Measurements from ENCODE around the gene DCP1B. TPM values are rescaled to one million over a fixed set of nuclear protein-coding genes. Genes with fewer than 3 reads are reported as not detected.

DCP1B gene
- 13.4 TPM for polyA plus RNA-seq (2013)

DNA sequence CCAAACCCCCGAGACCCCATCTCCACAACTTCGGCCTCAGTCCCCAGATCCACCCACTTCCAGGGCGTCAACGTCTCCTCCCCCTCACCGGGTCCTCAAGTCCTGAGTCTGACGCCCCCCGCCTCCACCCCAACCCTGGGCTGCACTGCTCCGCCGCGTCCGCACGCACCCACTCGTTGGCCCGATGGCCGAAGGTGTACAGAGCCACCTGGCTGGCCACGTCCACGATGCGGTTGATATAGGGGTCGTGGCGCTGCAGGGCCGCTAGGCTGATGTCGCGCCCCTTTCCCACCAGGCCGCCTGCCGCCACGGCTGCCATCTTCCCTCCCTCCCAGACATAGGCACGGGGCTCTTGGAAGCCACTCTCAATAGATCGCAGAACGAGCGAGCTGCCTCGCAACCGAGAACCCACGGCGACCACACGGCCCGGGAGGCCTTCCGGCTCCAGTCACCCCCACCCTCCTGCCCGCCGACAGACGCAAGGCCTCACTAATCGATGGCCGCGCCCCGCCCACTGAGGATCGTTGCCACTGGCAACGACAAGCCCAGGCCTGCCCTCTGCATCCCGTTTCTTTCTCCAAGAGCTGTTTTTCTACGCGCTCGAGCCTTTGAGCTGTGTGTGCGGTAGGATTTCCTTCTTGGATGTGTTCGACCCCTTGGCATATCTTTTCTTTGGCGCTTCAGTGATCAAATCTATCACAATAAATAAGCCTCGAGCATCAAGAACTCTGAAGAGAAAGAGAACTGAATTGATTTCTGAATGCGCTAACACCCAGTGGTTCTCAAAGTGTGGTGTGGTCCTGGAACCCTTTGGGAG lies at the start of gene DCP1B:
TSS of gene DCP1B (minus strand) at position 345 of the 817 bp plus-strand sequence. CDS start at position 319, 26 bp downstream.
- ChIA-PET POLR2A (no interaction called here), CTCF (interaction anchor here (1.0 kb wide), 1 partner anchor 64 kb away, joined by 3 read pairs; no protein-coding TSS in a partner anchor)
- 6% methylated on average over 36 of the region's 55 CpGs for WGBS (ENCODE audit: insufficient coverage)
- Histone ChIP-seq H3K36me3 (ENCODE audit: control insufficient read depth in 4 of 4, insufficient read depth in 4 of 4, low read length in 3 of 4) (peaks cover 0 to 2% (median 0%) of the 10 kb centered on the region in 4 experiments), H3K9me3 (ENCODE audit: control extremely low read depth in 1 of 5, control insufficient read depth in 4 of 5, insufficient read depth in 2 of 5, low read depth in 1 of 5, low read length in 4 of 5) (no peaks in the 10 kb centered on the region), H3K27ac (ENCODE audit: insufficient read depth in 1 of 2, low read depth in 1 of 2, low read length in 2 of 2, poor library complexity in 1 of 2, severe bottlenecking in 2 of 2) (peak within 1 kb of the TSS; percentile 77 to 91), H3K4me3 (ENCODE audit: control insufficient read depth in 1 of 7, extremely low read depth in 1 of 7, insufficient read depth in 4 of 7, low read depth in 2 of 7, low read length in 6 of 7) (peak within 1 kb of the TSS; percentile 83 to 97 (median 96)), H3K4me1 (ENCODE audit: control extremely low read depth in 1 of 4, control insufficient read depth in 4 of 4, insufficient read depth in 4 of 4, low read length in 3 of 4) (peaks cover 3 to 16% (median 11%) of the 10 kb centered on the region in 4 experiments), H3K27me3 (replicated peaks in 2 of 5; ENCODE audit: control insufficient read depth in 4 of 5, insufficient read depth in 5 of 5, low read length in 4 of 5) (no peaks in the 10 kb centered on the region)
- peak; percentile 98 to 99 (median 99) for DNase-seq

DNA sequence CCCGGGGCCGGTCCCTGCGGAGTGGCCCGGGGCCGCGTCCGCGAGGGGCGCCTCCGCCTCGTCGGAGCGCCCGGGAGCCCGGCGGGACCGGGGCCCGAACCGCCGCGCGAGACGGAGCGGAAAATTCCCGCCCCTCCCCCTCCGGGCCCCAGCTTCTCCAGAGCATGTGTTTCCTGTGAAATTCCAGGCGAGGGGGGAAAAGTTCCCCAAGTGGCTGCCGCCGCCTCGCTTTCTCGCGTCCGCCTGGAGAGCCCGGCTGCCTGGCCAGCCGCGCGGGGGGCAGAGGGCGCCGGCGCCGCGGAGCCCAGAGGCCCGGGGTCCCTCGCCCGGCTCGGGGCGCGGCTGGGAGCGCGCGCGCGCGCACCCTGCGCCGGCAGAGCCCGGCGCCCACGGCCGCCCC lies 49.4 kb upstream of the DCP1B start:
- peak overlapping the region in 6 of 7 experiments; percentile 53 to 81 (median 67) for H3K4me3 ChIP-seq (ENCODE audit: control insufficient read depth in 1 of 7, extremely low read depth in 1 of 7, insufficient read depth in 4 of 7, low read depth in 2 of 7, low read length in 6 of 7)

DNA sequence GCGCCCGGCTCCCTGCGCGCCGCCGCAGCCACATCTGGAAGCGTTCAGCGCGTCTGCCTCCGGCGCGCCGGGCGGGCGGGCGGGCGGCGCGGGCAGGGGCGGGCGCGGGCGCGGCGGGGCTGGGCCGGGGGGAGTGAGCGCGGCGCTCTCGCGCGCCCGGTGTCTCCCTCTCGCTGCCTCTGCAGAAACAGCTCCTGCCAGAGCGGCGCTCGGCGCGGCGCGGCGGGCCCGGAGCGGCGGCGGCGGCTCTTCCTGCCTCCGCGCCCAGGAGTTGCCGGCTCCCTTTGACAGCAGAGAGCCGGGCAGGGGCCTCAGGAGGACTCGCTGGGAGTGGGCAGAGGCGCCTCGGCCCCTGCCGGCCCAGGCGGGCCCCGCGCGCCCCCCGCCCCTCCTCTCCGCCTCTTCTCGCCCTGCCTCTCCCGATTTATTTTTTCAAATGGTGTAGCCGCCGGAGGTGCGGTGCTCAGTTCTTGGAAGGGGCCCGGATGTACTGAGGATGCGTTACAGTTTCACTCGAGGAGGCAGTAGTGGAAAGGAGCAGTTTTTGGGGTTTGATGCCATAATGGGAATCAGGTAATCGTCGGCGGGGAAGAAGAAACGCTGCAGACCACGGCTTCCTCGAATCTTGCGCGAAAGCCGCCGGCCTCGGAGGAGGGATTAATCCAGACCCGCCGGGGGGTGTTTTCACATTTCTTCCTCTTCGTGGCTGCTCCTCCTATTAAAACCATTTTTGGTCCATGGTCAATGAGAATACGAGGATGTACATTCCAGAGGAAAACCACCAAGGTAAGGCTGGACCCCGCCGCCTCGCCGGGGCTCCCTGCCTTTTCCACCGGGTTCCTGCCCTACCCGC lies 48.8 kb upstream of the DCP1B start, which contains the start of gene CACNA1C:
TSS of gene CACNA1C (plus strand) at position 162 of the 853 bp plus-strand sequence. CDS start at position 738, 576 bp downstream.
- ChIA-PET CTCF (interaction anchor here (0.7 kb wide), 1 partner anchor 494 kb away, joined by 3 read pairs; no protein-coding TSS in a partner anchor), POLR2A (no interaction called here)
- Histone ChIP-seq H3K27ac (ENCODE audit: insufficient read depth in 1 of 2, low read depth in 1 of 2, low read length in 2 of 2, poor library complexity in 1 of 2, severe bottlenecking in 2 of 2) (no peak within 1 kb of the TSS), H3K9me3 (ENCODE audit: control extremely low read depth in 1 of 5, control insufficient read depth in 4 of 5, insufficient read depth in 2 of 5, low read depth in 1 of 5, low read length in 4 of 5) (no peaks in the 10 kb centered on the region), H3K4me1 (ENCODE audit: control extremely low read depth in 1 of 4, control insufficient read depth in 4 of 4, insufficient read depth in 4 of 4, low read length in 3 of 4) (peaks cover 0 to 27% (median 20%) of the 10 kb centered on the region in 4 experiments), H3K27me3 (replicated peaks in 2 of 5; ENCODE audit: control insufficient read depth in 4 of 5, insufficient read depth in 5 of 5, low read length in 4 of 5) (peaks cover 13 to 51% (median 29%) of the 10 kb centered on the region in 5 experiments), H3K4me3 (ENCODE audit: control insufficient read depth in 1 of 7, extremely low read depth in 1 of 7, insufficient read depth in 4 of 7, low read depth in 2 of 7, low read length in 6 of 7) (peak within 1 kb of the TSS; percentile 34 to 81 (median 67)), H3K36me3 (ENCODE audit: control insufficient read depth in 4 of 4, insufficient read depth in 4 of 4, low read length in 3 of 4) (no peaks in the 10 kb centered on the region)
- peak; percentile 51 to 78 (median 73) for DNase-seq
- WGBS (ENCODE audit: insufficient coverage): under 1% methylated on average over 32 of the region's 90 CpGs

More for the DNA sequence above, 49.4 kb upstream of the DCP1B start:
- peaks cover 0 to 27% (median 20%) of the 10 kb centered on the region in 4 experiments for H3K4me1 ChIP-seq (ENCODE audit: control extremely low read depth in 1 of 4, control insufficient read depth in 4 of 4, insufficient read depth in 4 of 4, low read length in 3 of 4)
- no peak for DNase-seq
- H3K36me3 ChIP-seq (ENCODE audit: control insufficient read depth in 4 of 4, insufficient read depth in 4 of 4, low read length in 3 of 4): no peaks in the 10 kb centered on the region
- ChIA-PET POLR2A (no interaction called here), CTCF (interaction anchor here (1.8 kb wide), 1 partner anchor 232 kb away, joined by 7 read pairs; no protein-coding TSS in a partner anchor)
- H3K27me3 ChIP-seq (replicated peaks in 2 of 5; ENCODE audit: control insufficient read depth in 4 of 5, insufficient read depth in 5 of 5, low read length in 4 of 5): peaks cover 13 to 49% (median 29%) of the 10 kb centered on the region in 5 experiments
- H3K27ac ChIP-seq (ENCODE audit: insufficient read depth in 1 of 2, low read depth in 1 of 2, low read length in 2 of 2, poor library complexity in 1 of 2, severe bottlenecking in 2 of 2): no peak overlapping the region
- WGBS (ENCODE audit: insufficient coverage): 2% methylated on average over 40 of the region's 60 CpGs
- H3K9me3 ChIP-seq (ENCODE audit: control extremely low read depth in 1 of 5, control insufficient read depth in 4 of 5, insufficient read depth in 2 of 5, low read depth in 1 of 5, low read length in 4 of 5): no peaks in the 10 kb centered on the region

DNA sequence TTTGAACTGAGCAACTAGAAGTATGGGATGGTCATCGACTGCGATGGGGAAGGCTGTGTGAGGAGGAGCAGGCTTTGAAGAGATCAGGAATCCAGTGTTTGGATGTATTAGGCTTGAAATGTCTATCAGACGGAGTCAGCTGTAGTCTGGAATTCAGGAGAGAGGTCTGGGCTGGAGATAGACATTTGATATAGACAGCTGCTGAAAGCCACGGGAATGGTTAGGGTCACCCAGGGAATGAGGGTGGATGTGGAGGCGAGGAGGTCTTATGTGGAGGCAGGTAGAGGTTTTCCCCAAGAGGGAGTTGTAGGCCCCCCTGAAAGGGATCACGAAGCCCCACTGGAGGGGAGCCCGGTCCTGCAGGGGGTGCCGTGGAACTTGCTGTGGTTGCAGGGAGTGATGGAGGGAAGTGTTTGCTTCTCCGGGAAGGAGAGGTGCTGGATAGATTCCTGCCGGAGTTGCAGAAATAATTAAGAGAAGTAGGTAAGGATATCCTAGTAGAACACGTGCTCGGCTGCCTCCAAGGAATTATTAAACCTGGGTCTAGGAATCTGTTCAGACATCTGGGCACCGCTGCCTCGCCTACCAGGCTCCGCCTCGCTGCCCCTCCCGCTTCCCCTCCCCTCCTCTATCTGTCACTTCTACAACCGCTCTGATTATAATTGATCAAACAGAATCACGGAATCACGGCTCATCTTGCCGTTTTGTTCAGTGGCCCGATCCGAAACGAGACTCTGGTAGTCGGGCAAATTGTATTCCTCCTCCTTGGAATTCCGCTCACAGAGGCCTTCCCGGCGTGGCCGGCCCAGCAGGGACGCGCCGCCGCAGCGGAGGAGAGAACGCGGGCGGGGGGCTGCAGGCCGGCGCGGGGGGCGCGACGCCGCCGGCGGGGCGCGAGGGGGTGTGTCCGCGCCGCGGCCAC lies 47.7 kb upstream of the DCP1B start:
- H3K4me3 ChIP-seq (ENCODE audit: control insufficient read depth in 1 of 7, extremely low read depth in 1 of 7, insufficient read depth in 4 of 7, low read depth in 2 of 7, low read length in 6 of 7): peak overlapping the region in 6 of 7 experiments; percentile 45 to 71 (median 60)
- H3K36me3 ChIP-seq (ENCODE audit: control insufficient read depth in 4 of 4, insufficient read depth in 4 of 4, low read length in 3 of 4): no peaks in the 10 kb centered on the region
- peak in 1 of 3 donors; percentile 32 for DNase-seq
- CTCF ChIA-PET: interaction anchor here (0.7 to 2.3 kb wide), 2 partner anchors 14 to 495 kb away, joined by 3 to 13 read pairs; no protein-coding TSS in a partner anchor
- WGBS (ENCODE audit: insufficient coverage): 13% methylated on average over 49 of the region's 52 CpGs
- H3K27ac ChIP-seq (ENCODE audit: insufficient read depth in 1 of 2, low read depth in 1 of 2, low read length in 2 of 2, poor library complexity in 1 of 2, severe bottlenecking in 2 of 2): no peak overlapping the region
- no peaks in the 10 kb centered on the region for H3K9me3 ChIP-seq (ENCODE audit: control extremely low read depth in 1 of 5, control insufficient read depth in 4 of 5, insufficient read depth in 2 of 5, low read depth in 1 of 5, low read length in 4 of 5)
- H3K27me3 ChIP-seq (replicated peaks in 2 of 5; ENCODE audit: control insufficient read depth in 4 of 5, insufficient read depth in 5 of 5, low read length in 4 of 5): peaks cover 11 to 51% (median 28%) of the 10 kb centered on the region in 5 experiments
- peaks cover 0 to 27% (median 20%) of the 10 kb centered on the region in 4 experiments for H3K4me1 ChIP-seq (ENCODE audit: control extremely low read depth in 1 of 4, control insufficient read depth in 4 of 4, insufficient read depth in 4 of 4, low read length in 3 of 4)
- POLR2A ChIA-PET: no interaction called here

DNA sequence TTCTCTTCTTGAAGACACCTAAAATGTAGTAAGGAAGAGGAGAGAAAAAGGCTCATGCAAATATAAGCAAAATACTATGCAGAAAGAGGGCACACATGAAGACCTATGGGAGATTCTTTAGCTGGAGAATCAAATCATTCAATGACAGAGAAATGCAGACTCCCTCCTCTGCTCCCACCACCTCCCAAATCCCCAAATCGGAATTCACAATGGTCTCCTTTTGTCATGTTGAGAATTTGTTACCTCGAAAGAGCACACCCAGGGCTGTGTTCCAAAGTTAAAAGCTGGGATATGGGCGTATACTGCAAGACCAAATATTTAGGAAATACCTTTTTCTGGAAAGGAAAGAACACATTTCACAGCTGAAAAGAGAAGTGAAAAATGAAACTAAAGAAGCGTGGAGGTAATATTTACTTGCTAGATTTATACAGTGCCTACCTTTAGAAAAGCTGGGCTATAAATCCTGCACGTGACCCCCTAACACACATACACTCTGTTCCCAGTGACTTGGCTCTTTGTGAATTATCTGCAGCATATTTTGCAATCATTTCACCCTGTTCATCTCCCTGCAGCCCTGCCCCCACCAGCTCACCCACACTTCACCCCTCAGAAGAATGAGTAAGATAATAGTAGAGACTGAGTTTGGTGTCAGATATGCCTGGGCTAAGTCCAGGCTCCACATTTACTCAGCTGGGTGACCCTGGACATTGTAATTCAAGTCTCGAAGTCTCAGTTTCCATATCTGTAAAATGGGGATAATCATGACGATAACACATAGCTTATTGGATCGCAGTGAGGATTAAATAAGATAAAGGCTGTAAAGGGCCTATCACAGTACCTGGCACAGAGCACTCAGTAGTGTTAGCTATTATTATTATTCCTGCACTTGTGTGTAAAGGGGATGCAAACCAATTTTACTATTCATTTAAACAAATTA lies 45.6 kb upstream of the DCP1B start:
- 77% methylated on average over 4 of the region's 8 CpGs for WGBS (ENCODE audit: insufficient coverage)
- no peaks in the 10 kb centered on the region for H3K9me3 ChIP-seq (ENCODE audit: control extremely low read depth in 1 of 5, control insufficient read depth in 4 of 5, insufficient read depth in 2 of 5, low read depth in 1 of 5, low read length in 4 of 5)
- peaks cover 0 to 27% (median 20%) of the 10 kb centered on the region in 4 experiments for H3K4me1 ChIP-seq (ENCODE audit: control extremely low read depth in 1 of 4, control insufficient read depth in 4 of 4, insufficient read depth in 4 of 4, low read length in 3 of 4)
- no peak overlapping the region for H3K27ac ChIP-seq (ENCODE audit: insufficient read depth in 1 of 2, low read depth in 1 of 2, low read length in 2 of 2, poor library complexity in 1 of 2, severe bottlenecking in 2 of 2)
- CTCF ChIA-PET: interaction anchor here (0.7 to 2.3 kb wide), 5 partner anchors 9 to 306 kb away, joined by 3 to 13 read pairs (median 4); no protein-coding TSS in a partner anchor
- no peaks in the 10 kb centered on the region for H3K36me3 ChIP-seq (ENCODE audit: control insufficient read depth in 4 of 4, insufficient read depth in 4 of 4, low read length in 3 of 4)
- DNase-seq: peak in 2 of 3 donors; percentile 47 to 59
- H3K4me3 ChIP-seq (ENCODE audit: control insufficient read depth in 1 of 7, extremely low read depth in 1 of 7, insufficient read depth in 4 of 7, low read depth in 2 of 7, low read length in 6 of 7): peak overlapping the region in 1 of 7 experiments; percentile 39
- POLR2A ChIA-PET: no interaction called here
- H3K27me3 ChIP-seq (replicated peaks in 2 of 5; ENCODE audit: control insufficient read depth in 4 of 5, insufficient read depth in 5 of 5, low read length in 4 of 5): peaks cover under 1 to 36% (median 21%) of the 10 kb centered on the region in 5 experiments

All from common myeloid progenitor, CD34-positive (primary cell).